ENCODE results near the gene GPS2. TPM values are rescaled to one million over a fixed set of nuclear protein-coding genes. Genes with fewer than 3 reads are reported as not detected.
A peak's percentile ranks its signal among the peaks of the same experiment; 100 is the strongest.

The GPS2 gene
- total and polyA plus RNA-seq, 12 donors: 49.1 to 105 (median 58.8) TPM

DNA sequence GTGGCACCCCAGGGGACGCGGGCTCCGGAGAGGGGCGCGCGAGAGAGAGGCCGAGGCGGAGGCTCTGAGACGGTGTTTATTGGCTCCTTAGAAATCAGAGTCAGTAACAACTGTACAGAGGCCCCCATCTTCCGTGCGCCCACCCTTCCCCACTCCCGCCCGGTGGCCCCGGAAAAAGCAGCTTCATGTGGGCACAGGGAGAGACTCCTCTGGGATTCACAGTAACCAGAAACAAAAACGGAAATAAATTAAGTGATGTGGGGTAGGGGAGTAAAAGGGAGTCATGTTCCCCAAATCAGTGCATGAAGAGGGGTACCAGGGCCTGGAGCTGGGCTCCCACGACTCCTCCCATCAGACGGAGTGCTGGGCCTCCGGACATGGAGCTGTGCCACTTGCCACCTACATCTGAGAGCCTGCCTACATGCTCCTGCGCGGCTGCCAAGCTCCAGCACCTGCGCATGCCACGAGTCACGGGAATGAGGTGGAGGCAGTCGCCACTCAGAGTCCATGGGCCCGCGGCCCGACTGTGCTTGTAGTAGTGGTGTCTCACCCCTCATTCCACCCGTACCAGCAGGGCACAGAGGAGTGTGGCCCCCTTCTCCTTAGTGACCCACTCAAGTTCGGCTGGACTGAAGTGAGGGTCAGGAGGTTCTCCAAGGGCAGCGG, 543 bp upstream of the GPS2 start:
- Histone ChIP-seq H3K36me3 (peaks cover 3 to 84% (median 64%) of the 10 kb centered on the region in 9 donors), H3K4me1 (peaks cover 12 to 49% (median 36%) of the 10 kb centered on the region in 9 donors), H3K4me3 (peak overlapping the region; percentile 82 to 100 (median 94)), H3K9me3 (no peaks in the 10 kb centered on the region), H3K27me3 (no peaks in the 10 kb centered on the region), H3K27ac (peak overlapping the region; percentile 85 to 99 (median 94))
- TF ChIP-seq, protein P1, sequence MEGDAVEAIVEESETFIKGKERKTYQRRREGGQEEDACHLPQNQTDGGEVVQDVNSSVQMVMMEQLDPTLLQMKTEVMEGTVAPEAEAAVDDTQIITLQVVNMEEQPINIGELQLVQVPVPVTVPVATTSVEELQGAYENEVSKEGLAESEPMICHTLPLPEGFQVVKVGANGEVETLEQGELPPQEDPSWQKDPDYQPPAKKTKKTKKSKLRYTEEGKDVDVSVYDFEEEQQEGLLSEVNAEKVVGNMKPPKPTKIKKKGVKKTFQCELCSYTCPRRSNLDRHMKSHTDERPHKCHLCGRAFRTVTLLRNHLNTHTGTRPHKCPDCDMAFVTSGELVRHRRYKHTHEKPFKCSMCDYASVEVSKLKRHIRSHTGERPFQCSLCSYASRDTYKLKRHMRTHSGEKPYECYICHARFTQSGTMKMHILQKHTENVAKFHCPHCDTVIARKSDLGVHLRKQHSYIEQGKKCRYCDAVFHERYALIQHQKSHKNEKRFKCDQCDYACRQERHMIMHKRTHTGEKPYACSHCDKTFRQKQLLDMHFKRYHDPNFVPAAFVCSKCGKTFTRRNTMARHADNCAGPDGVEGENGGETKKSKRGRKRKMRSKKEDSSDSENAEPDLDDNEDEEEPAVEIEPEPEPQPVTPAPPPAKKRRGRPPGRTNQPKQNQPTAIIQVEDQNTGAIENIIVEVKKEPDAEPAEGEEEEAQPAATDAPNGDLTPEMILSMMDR (IDR thresholded peaks at IDR 0.05): no peak
- DNase-seq (no peak), ATAC-seq (peak in 6 of 8 donors; percentile 3 to 31 (median 10))
- intact Hi-C loops (cut with DNase I): no loop called here
- whole genome bisulfite sequencing, 2 donors: 40 to 41% methylated on average over 30 of the region's 30 CpGs

DNA sequence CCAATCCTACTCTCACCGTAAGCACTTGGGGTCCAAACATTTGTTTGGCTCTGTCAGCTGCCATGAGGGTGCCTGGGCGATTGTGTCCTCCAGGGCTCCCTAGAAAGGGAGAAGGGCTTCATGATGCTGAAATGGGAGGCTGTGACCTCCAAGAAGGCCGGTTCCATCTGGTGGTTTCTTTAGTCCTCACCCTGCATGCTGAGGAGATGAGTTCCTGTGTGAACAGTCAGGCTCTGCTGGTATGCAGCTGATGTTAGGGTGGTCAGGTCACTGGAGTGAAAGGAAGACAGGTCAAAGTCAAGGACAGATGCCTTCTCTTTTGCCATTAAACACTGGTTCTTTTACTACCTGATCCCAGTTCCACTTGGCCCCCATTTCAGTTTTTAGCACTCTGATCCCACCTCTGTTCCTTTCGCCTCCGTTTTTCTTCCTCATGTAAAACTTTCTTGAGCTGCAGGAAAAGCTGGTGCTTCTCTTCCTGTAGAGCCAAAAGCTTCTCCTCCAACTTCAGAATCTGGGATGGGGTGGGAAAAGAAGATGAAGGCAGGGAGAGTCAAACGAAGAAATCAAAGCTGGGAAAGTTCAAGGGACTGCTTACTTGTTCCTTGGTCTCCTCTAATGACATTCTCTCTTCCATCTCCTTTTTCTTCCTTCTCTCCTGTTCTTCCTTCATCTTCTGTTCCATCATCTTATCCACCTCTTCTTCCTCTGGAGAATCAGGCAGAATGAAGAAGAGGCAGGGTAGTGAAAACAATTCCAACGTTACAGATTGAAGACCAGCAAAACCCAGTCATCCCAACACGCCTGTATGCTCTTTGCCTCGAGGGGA, 1.1 kb downstream of the GPS2 start:
- WGBS, 2 donors: 48% methylated on average over 9 of the region's 9 CpGs
- Histone ChIP-seq H3K4me1 (peaks cover 12 to 65% (median 52%) of the 10 kb centered on the region in 9 donors), H3K27me3 (no peaks in the 10 kb centered on the region), H3K36me3 (peaks cover 0 to 83% (median 54%) of the 10 kb centered on the region in 9 donors), H3K9me3 (no peaks in the 10 kb centered on the region), H3K4me3 (peak overlapping the region; percentile 82 to 100 (median 94)), H3K27ac (peak overlapping the region in 9 of 10 donors; percentile 85 to 99 (median 95))
- no peak for ATAC-seq
- no peak for DNase-seq
- intact Hi-C loops (cut with DNase I): no loop called here
- TF ChIP-seq, protein P1 (IDR thresholded peaks at IDR 0.05): no peak

DNA sequence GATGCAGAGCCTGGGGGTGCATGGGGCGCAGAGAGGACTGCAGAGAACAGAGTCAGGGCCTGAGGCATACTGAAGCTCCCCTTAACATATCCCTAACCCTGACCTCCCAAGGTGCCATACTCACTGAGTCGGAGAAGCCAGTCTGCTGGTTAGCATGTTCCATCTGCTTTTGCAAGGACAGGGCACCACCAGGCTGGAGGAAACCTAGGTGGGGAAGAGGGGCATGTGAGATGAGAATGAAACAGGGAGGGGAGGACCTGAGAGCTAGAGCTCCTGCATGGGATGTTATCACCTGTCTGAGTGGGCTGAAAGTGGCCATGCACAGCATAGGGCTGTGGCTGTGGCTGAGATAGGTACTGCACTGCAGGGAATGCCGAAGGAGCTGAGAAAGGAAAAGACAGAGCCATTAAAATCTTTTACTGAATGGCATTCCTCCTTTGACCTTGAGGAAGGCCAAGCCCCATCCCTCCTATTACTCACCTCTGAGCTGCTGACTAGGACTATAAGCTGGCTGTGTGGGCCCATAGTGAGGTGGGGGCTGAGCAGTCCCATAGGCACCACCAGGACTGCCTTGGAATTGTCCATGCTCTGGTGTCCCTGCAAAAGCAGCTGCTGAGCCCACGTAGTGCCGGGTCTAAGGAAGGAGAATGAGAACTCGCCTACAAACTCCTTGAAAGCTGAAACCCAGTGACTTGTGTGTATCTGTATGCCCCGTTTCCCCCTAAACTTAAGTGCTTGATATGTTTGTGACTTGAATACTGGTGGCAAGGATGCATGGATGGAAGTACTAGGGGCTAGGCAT, 1.9 kb downstream of the GPS2 start:
- H3K27ac ChIP-seq: peak overlapping the region in 2 of 10 donors; percentile 97 to 98
- peaks cover 12 to 69% (median 54%) of the 10 kb centered on the region in 9 donors for H3K4me1 ChIP-seq
- intact Hi-C loops (cut with DNase I): no loop called here
- peak overlapping the region in 1 of 10 donors; percentile 99 for H3K4me3 ChIP-seq
- H3K27me3 ChIP-seq: no peaks in the 10 kb centered on the region
- no peak for DNase-seq
- no peak for ATAC-seq
- peaks cover 0 to 75% (median 53%) of the 10 kb centered on the region in 9 donors for H3K36me3 ChIP-seq
- TF ChIP-seq, protein P1 (IDR thresholded peaks at IDR 0.05): peak in 1 of 9 donors; percentile 16
- WGBS, 2 donors: 86% methylated on average over 7 of the region's 7 CpGs
- no peaks in the 10 kb centered on the region for H3K9me3 ChIP-seq

Measured in heart right ventricle (tissue), 16 donors.